Breast epithelium (tissue), 4 donors: ENCODE measurements around the gene E2F7. TPM values are rescaled to one million over a fixed set of nuclear protein-coding genes. Genes with fewer than 3 reads are reported as not detected.

Experiments
- DNase-seq, 2 donors: peaks; one replicate each; pipeline ENCODE4 v3.0.0-alpha.2; 2019; ENCODE audit warnings: low spot score in 2 of 2
- H3K27ac ChIP-seq, 2 donors: fragments of 200-600 bp; sonication (generic) in 1 of 2; one replicate each; pipeline ENCODE4 v1.5.1; 2016 to 2019; ENCODE audit warnings: mild to moderate bottlenecking in 1 of 2
- H3K27me3 ChIP-seq, 2 donors: fragments of 200-600 bp; sonication (generic) in 1 of 2; one replicate each; pipeline versions ENCODE4 v1.5.1 to v1.6.0; 2017 to 2019; ENCODE audit warnings: control low read depth in 1 of 2, mild to moderate bottlenecking in 1 of 2
- H3K36me3 ChIP-seq: fragments of 200-600 bp; one replicate; pipeline ENCODE4 v1.5.1; 2019
- H3K4me1 ChIP-seq, 2 donors: fragments of 200-600 bp; sonication (generic); one replicate each; pipeline ENCODE4 v1.5.1; 2016 to 2019; ENCODE audit warnings: control low read depth in 1 of 2
- H3K4me3 ChIP-seq, 3 donors: fragments of 200-600 bp; sonication (generic); 1 replicate in 2 of 3; 2 replicates in 1 of 3; pipeline ENCODE4 v1.5.1; 2016 to 2019; ENCODE audit warnings: mild to moderate bottlenecking in 3 of 3, moderate library complexity in 2 of 3
- H3K9me3 ChIP-seq, 2 donors: fragments of 200-600 bp; sonication (generic) in 1 of 2; one replicate each; pipeline ENCODE4 v1.5.1; 2016 to 2019; ENCODE audit warnings: control low read depth in 1 of 2
- CTCF ChIP-seq, 3 donors: fragments of 450-650 bp; IDR thresholded peaks; one replicate each; pipeline ENCODE4 v1.5.1; 2016 to 2017; ENCODE audit warnings: antibody characterized with exemption in 3 of 3, mild to moderate bottlenecking in 3 of 3, moderate library complexity in 3 of 3
- POLR2A ChIP-seq: fragments of 450-650 bp; IDR thresholded peaks from one replicate; pipeline ENCODE4 v1.6.1; 2016; ENCODE audit warnings: antibody characterized with exemption, mild to moderate bottlenecking, moderate library complexity
- POLR2AphosphoS5 ChIP-seq, 3 donors: sonication (generic); formaldehyde crosslinking; IDR thresholded peaks; one replicate each; pipeline ENCODE4 v1.6.1; 2017; ENCODE audit warnings: antibody characterized with exemption in 3 of 3
- intact Hi-C: fragments of 100-400 bp; cut with DNase I; formaldehyde crosslinking; loops from one replicate; pipeline ENCODE4 v1.15.1; 2023; ENCODE audit warnings: low total_unique reads
- total RNA-seq, 3 donors: library from RNA; depleted of rRNA; stranded (reverse); fragments of >200 nt; gene quantifications; one replicate each; pipeline ENCODE4 v1.1.0, GENCODE V29; 2016

E2F7 gene
- total RNA-seq, 3 donors from 2014 or later = under 0.01 to 0.44 TPM; not detected in 1

GRCh38 chr12:76980196-76980595, 85.2 kb downstream of the E2F7 start:
- intact Hi-C loops = no loop called here

GRCh38 chr12:76976777-76977382, 88.5 kb downstream of the E2F7 start:
- H3K27me3 ChIP-seq = no peaks in the 10 kb centered on the region
- no peak for DNase-seq
- peaks cover 0 to 4% of the 10 kb centered on the region in 2 donors for H3K9me3 ChIP-seq
- H3K27ac ChIP-seq = no peak overlapping the region
- no peak overlapping the region for H3K4me3 ChIP-seq
- intact Hi-C loops = no loop called here
- no peaks in the 10 kb centered on the region for H3K36me3 ChIP-seq
- TF ChIP-seq POLR2AphosphoS5 (IDR thresholded peaks at IDR 0.05) (no peak), CTCF (IDR thresholded peaks at IDR 0.05) (no peak), POLR2A (no peak)
- H3K4me1 ChIP-seq = no peaks in the 10 kb centered on the region

More at GRCh38 chr12:76980196-76980595, 85.2 kb downstream of the E2F7 start:
- no peaks in the 10 kb centered on the region for H3K4me1 ChIP-seq
- H3K9me3 ChIP-seq = peaks cover 7 to 27% of the 10 kb centered on the region in 2 donors
- TF ChIP-seq POLR2A (no peak), POLR2AphosphoS5 (IDR thresholded peaks at IDR 0.05) (no peak), CTCF (IDR thresholded peaks at IDR 0.05) (no peak)
- H3K27me3 ChIP-seq = no peaks in the 10 kb centered on the region
- H3K4me3 ChIP-seq = no peak overlapping the region
- no peak overlapping the region for H3K27ac ChIP-seq
- no peaks in the 10 kb centered on the region for H3K36me3 ChIP-seq
- no peak for DNase-seq

Other genes starting within 250 kb of the E2F7 start
- 10 to 100 TPM; 23.3 to 89.5 (median 38.3) TPM for gene CSRP2, start 186.6 kb downstream of the E2F7 start, total RNA-seq